ENCODE measurements around the gene ACBD4. TPM values are rescaled to one million over a fixed set of nuclear protein-coding genes. Genes with fewer than 3 reads are reported as not detected.

ACBD4 gene
- total RNA-seq, 4 donors from 2014 or later: 15.0 to 28.8 (median 23.5) TPM

DNA sequence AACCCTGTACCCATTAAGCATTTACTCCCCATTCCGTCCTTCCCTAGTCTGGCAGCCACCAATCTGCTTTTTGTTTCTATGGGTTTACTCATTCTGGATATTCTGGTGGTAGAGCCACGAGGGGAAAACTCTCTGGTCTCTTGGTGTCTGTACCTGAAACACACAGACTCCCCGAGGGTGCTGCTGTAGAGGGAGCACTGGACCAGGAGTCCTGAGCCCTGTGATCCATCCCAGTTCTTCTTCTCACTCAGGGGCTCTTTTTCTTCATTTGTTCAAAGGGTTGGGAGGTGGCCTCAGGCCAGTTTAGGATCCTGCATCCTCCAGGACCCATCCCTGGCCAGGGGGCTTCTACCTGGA lies 40.2 kb downstream of the ACBD4 start:
- TF ChIP-seq EP300 (IDR thresholded peaks at IDR 0.05) (no peak), POLR2AphosphoS5 (IDR thresholded peaks at IDR 0.05) (no peak)
- Histone ChIP-seq H3K4me1 (peaks cover 0 to 49% (median 37%) of the 10 kb centered on the region in 3 donors), H3K27ac (peak overlapping the region; percentile 27 to 82 (median 72)), H3K36me3 (no peaks in the 10 kb centered on the region), H3K27me3 (no peaks in the 10 kb centered on the region), H3K9me3 (no peaks in the 10 kb centered on the region), H3K4me3 (no peak overlapping the region)
- 85 to 94% methylated on average over 1 to 2 of the region's 3 CpGs for WGBS, 2 donors (ENCODE audit: low coverage in 1 of 2)
- no peak for ATAC-seq

- H3K4me1 ChIP-seq: peaks cover 0 to 31% (median 19%) of the 10 kb centered on the region in 3 donors
- H3K36me3 ChIP-seq: no peaks in the 10 kb centered on the region
- 80 to 100% methylated on average over 1 of the region's 7 CpGs for WGBS, 2 donors (ENCODE audit: low coverage in 1 of 2)
- no peak for TF ChIP-seq POLR2AphosphoS5 (IDR thresholded peaks at IDR 0.05)
- no peak for TF ChIP-seq CTCF (IDR thresholded peaks at IDR 0.05)
- no peak for TF ChIP-seq EP300 (IDR thresholded peaks at IDR 0.05)
- no peak for TF ChIP-seq POLR2A (IDR thresholded peaks at IDR 0.05)
- no peak overlapping the region for H3K4me3 ChIP-seq
- no peaks in the 10 kb centered on the region for H3K9me3 ChIP-seq
- peak overlapping the region in 1 of 4 donors; percentile 74 for H3K27ac ChIP-seq
- no peak for ATAC-seq
- no peaks in the 10 kb centered on the region for H3K27me3 ChIP-seq
Observed at GRCh38 chr17:45177563-45177962, 42.1 kb downstream of the ACBD4 start.

- no peak overlapping the region for H3K27ac ChIP-seq
- H3K27me3 ChIP-seq: no peaks in the 10 kb centered on the region
- 82 to 93% methylated on average over 1 to 5 of the region's 5 CpGs for WGBS, 2 donors (ENCODE audit: low coverage in 1 of 2)
- H3K4me1 ChIP-seq: no peaks in the 10 kb centered on the region
- no peaks in the 10 kb centered on the region for H3K36me3 ChIP-seq
- TF ChIP-seq CTCF (IDR thresholded peaks at IDR 0.05) (no peak), POLR2AphosphoS5 (IDR thresholded peaks at IDR 0.05) (no peak), EP300 (IDR thresholded peaks at IDR 0.05) (no peak), POLR2A (IDR thresholded peaks at IDR 0.05) (no peak)
- no peaks in the 10 kb centered on the region for H3K9me3 ChIP-seq
- H3K4me3 ChIP-seq: no peak overlapping the region
- ATAC-seq: no peak
Observed at GRCh38 chr17:45184144-45184543, 48.7 kb downstream of the ACBD4 start.

DNA sequence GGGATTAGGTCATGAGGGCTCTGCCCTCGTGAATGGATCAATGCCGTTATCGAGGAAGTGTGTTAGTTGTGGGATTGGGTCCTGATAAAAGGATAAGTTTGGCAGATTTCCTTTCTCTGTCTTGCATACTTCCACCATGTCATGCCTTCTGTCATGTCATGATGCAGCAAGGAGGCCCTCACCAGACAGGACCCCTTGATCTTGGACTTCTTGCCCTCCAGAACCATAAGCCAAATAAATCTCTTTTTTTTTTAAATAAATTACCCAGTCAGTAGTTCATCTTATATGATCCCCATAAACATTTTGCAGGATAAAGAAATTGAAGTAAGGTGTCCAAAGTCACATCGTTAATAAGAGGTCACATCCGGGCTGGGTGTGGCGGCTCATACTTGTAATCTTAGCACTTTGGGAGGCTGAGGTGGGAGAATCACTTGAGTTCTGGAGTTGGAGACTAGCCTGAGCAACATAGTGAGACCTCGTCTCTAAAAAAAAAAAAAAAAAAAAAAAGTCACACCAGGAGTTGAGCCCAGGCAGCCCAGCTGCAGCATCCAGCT lies 51.4 kb downstream of the ACBD4 start:
- 63 to 64% methylated on average over 3 to 5 of the region's 7 CpGs for WGBS, 2 donors (ENCODE audit: low coverage in 1 of 2)
- Histone ChIP-seq H3K4me3 (no peak overlapping the region), H3K36me3 (no peaks in the 10 kb centered on the region), H3K9me3 (no peaks in the 10 kb centered on the region), H3K4me1 (no peaks in the 10 kb centered on the region), H3K27me3 (no peaks in the 10 kb centered on the region), H3K27ac (no peak overlapping the region)
- no peak for TF ChIP-seq POLR2AphosphoS5 (IDR thresholded peaks at IDR 0.05)
- TF ChIP-seq CTCF (IDR thresholded peaks at IDR 0.05): no peak
- no peak for TF ChIP-seq POLR2A (IDR thresholded peaks at IDR 0.05)
- TF ChIP-seq EP300 (IDR thresholded peaks at IDR 0.05): no peak
- no peak for ATAC-seq

GRCh38 chr17:45189009-45189408 lies 53.5 kb downstream of the ACBD4 start:
- Histone ChIP-seq H3K4me1 (no peaks in the 10 kb centered on the region), H3K36me3 (no peaks in the 10 kb centered on the region), H3K4me3 (no peak overlapping the region), H3K27ac (no peak overlapping the region), H3K9me3 (no peaks in the 10 kb centered on the region), H3K27me3 (no peaks in the 10 kb centered on the region)
- ATAC-seq: no peak
- no peak for TF ChIP-seq POLR2AphosphoS5 (IDR thresholded peaks at IDR 0.05)
- no peak for TF ChIP-seq POLR2A (IDR thresholded peaks at IDR 0.05)
- no peak for TF ChIP-seq EP300 (IDR thresholded peaks at IDR 0.05)
- no peak for TF ChIP-seq CTCF (IDR thresholded peaks at IDR 0.05)
- 71 to 100% methylated on average over 1 to 2 of the region's 2 CpGs for WGBS, 2 donors (ENCODE audit: low coverage in 1 of 2)

Measured in gastroesophageal sphincter (tissue), 4 donors.